GM18517 (cell line): ENCODE measurements around the gene FGF8.

Experiments used
- ATAC-seq: cut with Tn5 transposase; IDR thresholded peaks from one replicate; pipeline ENCODE4 v1.9.1; 2021; ENCODE audit warnings: mild to moderate bottlenecking, moderate library complexity; ENCODE audit not compliant: unreplicated experiment

Gene FGF8

DNA sequence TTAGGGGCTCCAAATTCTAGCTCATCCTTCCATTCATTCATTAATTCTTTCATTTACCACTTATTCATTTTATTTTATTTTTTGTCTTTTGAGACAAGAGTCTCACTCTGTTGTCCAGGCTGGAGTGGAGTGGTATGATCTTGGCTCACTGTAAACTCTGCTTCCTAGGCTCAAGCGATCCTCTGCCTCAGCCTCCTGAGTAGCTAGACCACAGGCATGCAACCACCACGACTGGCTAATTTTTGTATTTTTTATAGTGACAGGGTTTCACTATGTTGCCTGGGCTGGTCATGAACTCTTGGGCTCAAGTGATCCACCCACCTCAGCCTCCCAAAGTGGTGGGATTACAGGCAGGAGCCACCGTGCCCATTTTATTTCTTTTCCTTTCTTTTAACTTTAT lies 31.6 kb downstream of the FGF8 start:
- ATAC-seq, result no peak

- no peak for ATAC-seq
Observed at GRCh38 chr10:101741938-101742337, 34.0 kb downstream of the FGF8 start.

DNA sequence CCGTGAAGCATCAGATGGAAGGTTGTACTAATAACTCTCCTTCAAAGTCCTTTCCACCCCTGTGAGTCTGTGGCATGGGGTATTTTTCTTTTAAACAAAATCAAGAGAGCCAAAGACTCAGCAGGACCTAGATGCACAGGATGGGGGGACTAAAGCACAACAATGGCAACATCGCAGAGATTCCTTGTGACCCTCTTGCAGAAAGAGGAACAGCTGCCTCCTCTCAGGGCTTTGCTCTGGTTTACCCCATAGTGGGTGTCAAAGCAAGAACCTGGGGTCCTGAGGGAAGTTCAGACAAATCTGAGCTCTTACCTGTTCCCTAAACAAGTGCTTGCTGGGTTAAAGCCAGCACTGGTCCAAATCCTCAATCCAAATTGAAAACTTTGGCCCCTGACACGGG lies 39.2 kb downstream of the FGF8 start:
- ATAC-seq, result no peak

- no peak for ATAC-seq
Observed at GRCh38 chr10:101732096-101732495, 43.8 kb downstream of the FGF8 start.

- no peak for ATAC-seq
Observed at GRCh38 chr10:101726115-101726387, 49.9 kb downstream of the FGF8 start.

DNA sequence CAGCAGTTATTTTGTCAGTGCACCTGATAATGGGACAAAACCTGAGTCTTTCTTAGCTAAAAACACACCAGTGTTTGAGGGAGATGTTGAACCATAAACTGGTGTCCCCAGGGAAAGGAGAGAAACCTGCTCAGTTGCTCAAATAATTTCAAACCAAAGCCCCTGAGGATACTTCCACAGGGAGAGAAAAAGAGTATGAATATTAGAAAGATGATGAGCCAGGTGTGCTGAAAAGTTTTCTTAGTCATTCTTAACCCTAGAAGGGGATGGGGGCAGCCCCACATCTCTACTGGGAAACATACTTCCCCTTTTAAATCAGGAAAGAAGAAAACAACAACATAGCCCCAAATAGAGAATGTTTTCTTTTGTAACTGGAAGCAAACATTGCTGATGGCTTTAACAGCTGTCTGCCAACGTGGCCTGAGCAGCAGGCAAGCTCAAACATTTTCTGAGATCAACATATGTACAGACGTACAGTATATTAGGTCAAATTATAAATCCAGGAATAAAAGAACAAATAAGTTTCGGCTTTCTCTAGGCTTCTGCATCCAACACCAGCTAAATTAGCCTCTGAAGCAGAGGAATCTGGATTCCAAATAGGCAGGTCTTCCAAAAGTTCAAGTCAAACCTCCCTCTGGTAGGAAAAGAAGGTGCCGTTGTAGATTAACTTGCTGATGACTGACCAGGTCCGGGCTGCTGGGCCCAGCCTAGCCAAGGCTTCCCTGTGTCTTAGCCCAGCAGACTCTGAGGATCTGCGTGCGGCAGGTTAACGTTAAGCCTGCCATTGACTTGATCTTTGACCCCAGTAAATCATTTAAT lies 50.4 kb downstream of the FGF8 start:
- ATAC-seq, result no peak

GRCh38 chr10:101724446-101724845 lies 51.5 kb downstream of the FGF8 start:
- ATAC-seq, result no peak

GRCh38 chr10:101723176-101723575 lies 52.7 kb downstream of the FGF8 start:
- ATAC-seq, result no peak

DNA sequence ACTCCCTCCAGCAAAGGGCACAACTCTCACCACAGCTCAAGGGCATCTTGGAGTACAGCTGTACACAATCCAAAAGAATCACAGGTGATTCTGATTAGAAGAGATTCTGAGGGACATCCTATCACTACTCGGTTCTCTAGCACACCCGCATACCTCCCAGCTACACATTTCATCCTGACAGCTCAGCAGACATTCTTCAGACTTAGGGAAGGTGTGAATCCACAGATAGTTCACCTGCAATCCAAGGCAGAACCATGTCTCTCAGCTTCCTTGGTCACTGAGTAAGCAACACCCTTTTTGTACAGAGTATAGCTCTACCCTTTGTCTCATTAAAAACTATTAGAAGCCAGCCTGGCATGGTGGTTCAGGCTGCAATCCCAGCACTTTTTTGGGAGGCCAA lies 54.1 kb downstream of the FGF8 start:
- no peak for ATAC-seq

- no peak for ATAC-seq
Observed at GRCh38 chr10:101720606-101721230, 55.2 kb downstream of the FGF8 start.
